ENCODE data around the gene TPSG1. TPM values are rescaled to one million over a fixed set of nuclear protein-coding genes. Genes with fewer than 3 reads are reported as not detected.

The TPSG1 gene
- total RNA-seq, 1 experiment from 2014 or later: not detected

DNA sequence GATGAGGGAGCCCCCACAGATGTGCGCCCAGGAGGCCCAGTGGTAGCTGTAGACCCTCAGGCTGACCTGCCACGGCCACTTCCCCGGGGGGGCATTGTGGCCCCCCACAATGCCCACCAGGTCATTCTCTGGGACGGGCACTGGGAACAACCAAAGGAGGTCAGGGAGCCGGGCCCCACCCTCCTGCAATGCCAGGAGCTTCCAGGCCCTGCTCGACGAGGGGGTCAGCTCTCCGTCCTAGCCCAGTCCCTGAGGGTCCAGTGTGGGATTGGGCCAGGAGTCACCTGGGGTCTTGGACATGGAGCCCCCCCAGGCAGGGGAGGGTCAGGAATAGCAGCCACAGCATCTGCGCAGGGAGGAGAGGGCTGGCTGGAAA lies 37.8 kb upstream of the TPSG1 start:
- peaks cover 4% of the 10 kb centered on the region; the same call in 1 of the 2 replicates for H3K27me3 ChIP-seq (ENCODE audit: insufficient read depth, low read length)
- RAD21 ChIA-PET (ENCODE audit: low non-redundant PET in 1 of 2, low total read pairs in 2 of 2, uncharacterized antibody in 2 of 2, unreplicated experiment in 2 of 2): no interaction called here
- no peaks in the 10 kb centered on the region for H4K20me1 ChIP-seq (ENCODE audit: insufficient read depth)
- no peak overlapping the region for H3K4me2 ChIP-seq (ENCODE audit: low read length)
- no peaks in the 10 kb centered on the region for H3K79me2 ChIP-seq (ENCODE audit: insufficient read depth, low read length)
- TF ChIP-seq SIN3A (IDR thresholded peaks at IDR 0.05; ENCODE audit: low read depth) (no peak), ELF1 (IDR thresholded peaks at IDR 0.05; ENCODE audit: borderline replicate concordance, low read depth) (no peak), CBX3 (IDR thresholded peaks at IDR 0.05; ENCODE audit: low read depth) (no peak), ZBTB33 (IDR thresholded peaks at IDR 0.05; ENCODE audit: extremely low read depth, insufficient replicate concordance, low read length) (no peak), ZNF274 (IDR thresholded peaks at IDR 0.05; ENCODE audit: low read depth, low read length) (no peak), SP1 (IDR thresholded peaks at IDR 0.05; ENCODE audit: low read depth) (no peak), ZFX (IDR thresholded peaks at IDR 0.05) (no peak), CEBPB (IDR thresholded peaks at IDR 0.05; ENCODE audit: low read depth) (no peak), POLR2AphosphoS5 (IDR thresholded peaks at IDR 0.05; ENCODE audit: low read depth, low read length) (no peak), TCF7L2 (IDR thresholded peaks at IDR 0.05; ENCODE audit: borderline replicate concordance, extremely low read depth, insufficient read depth, insufficient read length) (no peak), CTCF (IDR thresholded peaks at IDR 0.05 in 2 of 3, conservative IDR thresholded peaks at IDR 0.05 in 1 of 3; ENCODE audit: borderline replicate concordance in 1 of 3, insufficient read depth in 1 of 3, low read depth in 2 of 3, low read length in 2 of 3) (no peak), SRF (IDR thresholded peaks at IDR 0.05; ENCODE audit: low read depth) (no peak), POLR2A (IDR thresholded peaks at IDR 0.05; ENCODE audit: borderline replicate concordance, extremely low read depth, insufficient read depth, insufficient read length) (no peak), EZH2 (IDR thresholded peaks at IDR 0.05) (no peak)
- TF ChIP-seq, protein P1, sequence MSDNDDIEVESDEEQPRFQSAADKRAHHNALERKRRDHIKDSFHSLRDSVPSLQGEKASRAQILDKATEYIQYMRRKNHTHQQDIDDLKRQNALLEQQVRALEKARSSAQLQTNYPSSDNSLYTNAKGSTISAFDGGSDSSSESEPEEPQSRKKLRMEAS (IDR thresholded peaks at IDR 0.05): no peak
- TF ChIP-seq, protein P2, sequence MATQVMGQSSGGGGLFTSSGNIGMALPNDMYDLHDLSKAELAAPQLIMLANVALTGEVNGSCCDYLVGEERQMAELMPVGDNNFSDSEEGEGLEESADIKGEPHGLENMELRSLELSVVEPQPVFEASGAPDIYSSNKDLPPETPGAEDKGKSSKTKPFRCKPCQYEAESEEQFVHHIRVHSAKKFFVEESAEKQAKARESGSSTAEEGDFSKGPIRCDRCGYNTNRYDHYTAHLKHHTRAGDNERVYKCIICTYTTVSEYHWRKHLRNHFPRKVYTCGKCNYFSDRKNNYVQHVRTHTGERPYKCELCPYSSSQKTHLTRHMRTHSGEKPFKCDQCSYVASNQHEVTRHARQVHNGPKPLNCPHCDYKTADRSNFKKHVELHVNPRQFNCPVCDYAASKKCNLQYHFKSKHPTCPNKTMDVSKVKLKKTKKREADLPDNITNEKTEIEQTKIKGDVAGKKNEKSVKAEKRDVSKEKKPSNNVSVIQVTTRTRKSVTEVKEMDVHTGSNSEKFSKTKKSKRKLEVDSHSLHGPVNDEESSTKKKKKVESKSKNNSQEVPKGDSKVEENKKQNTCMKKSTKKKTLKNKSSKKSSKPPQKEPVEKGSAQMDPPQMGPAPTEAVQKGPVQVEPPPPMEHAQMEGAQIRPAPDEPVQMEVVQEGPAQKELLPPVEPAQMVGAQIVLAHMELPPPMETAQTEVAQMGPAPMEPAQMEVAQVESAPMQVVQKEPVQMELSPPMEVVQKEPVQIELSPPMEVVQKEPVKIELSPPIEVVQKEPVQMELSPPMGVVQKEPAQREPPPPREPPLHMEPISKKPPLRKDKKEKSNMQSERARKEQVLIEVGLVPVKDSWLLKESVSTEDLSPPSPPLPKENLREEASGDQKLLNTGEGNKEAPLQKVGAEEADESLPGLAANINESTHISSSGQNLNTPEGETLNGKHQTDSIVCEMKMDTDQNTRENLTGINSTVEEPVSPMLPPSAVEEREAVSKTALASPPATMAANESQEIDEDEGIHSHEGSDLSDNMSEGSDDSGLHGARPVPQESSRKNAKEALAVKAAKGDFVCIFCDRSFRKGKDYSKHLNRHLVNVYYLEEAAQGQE (IDR thresholded peaks at IDR 0.05; ENCODE audit: low read depth): no peak
- TF ChIP-seq, protein P3, sequence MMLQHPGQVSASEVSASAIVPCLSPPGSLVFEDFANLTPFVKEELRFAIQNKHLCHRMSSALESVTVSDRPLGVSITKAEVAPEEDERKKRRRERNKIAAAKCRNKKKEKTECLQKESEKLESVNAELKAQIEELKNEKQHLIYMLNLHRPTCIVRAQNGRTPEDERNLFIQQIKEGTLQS (IDR thresholded peaks at IDR 0.05): no peak
- H3K9me3 ChIP-seq (ENCODE audit: control insufficient read depth in 1 of 2, insufficient read depth in 1 of 2, low read depth in 1 of 2, low read length in 2 of 2): no peaks in the 10 kb centered on the region; a peak in 1 of 4 replicates
- no peak for ATAC-seq
- no TSS peak for BruUV-seq (replicated peaks)
- peaks cover 4 to 13% of the 10 kb centered on the region in 2 experiments; a peak in 3 of 4 replicates for H3K4me1 ChIP-seq (ENCODE audit: control insufficient read depth in 1 of 2, insufficient read depth in 2 of 2, low read length in 2 of 2)
- intact Hi-C loops (cut with micrococcal nuclease): no loop called here
- POLR2A ChIA-PET: no interaction called here
- H3K9ac ChIP-seq (ENCODE audit: low read length): no peak overlapping the region
- H3K36me3 ChIP-seq (ENCODE audit: control insufficient read depth in 1 of 2, insufficient read depth in 2 of 2, low read length in 2 of 2): no peaks in the 10 kb centered on the region
- H3K27ac ChIP-seq (ENCODE audit: low read depth, low read length): no peak overlapping the region
- H3K4me3 ChIP-seq (replicated peaks in 1 of 2; ENCODE audit: low read depth in 1 of 2, low read length in 2 of 2): no peak overlapping the region
- CTCF ChIA-PET: no interaction called here
- no peak for DNase-seq (ENCODE audit: low read depth, low spot score)
- H3K9me2 ChIP-seq (ENCODE audit: insufficient read depth): no peaks in the 10 kb centered on the region
- no peak overlapping the region for H2AFZ ChIP-seq (ENCODE audit: low read depth, low read length, poor library complexity, severe bottlenecking)
